ENCODE data around the gene CREBBP. TPM values are rescaled to one million over a fixed set of nuclear protein-coding genes. Genes with fewer than 3 reads are reported as not detected.

The CREBBP gene
- total and polyA plus RNA-seq, 2 donors (not counting 1 experiment from before 2014, with no cell fraction given), result 6.1 to 22.6 TPM

GRCh38 chr16:3726021-3726687 is 154.4 kb downstream of the CREBBP start:
- Histone ChIP-seq H3K79me2 (ENCODE audit: control insufficient read depth, insufficient read depth, low read length) (no peaks in the 10 kb centered on the region), H3K4me1 (ENCODE audit: control insufficient read depth, extremely low read depth, insufficient read depth, low read length) (no peaks in the 10 kb centered on the region), H3K9me3 (ENCODE audit: control insufficient read depth, insufficient read depth, low read depth, low read length) (no peaks in the 10 kb centered on the region), H3K4me2 (ENCODE audit: extremely low read depth, insufficient read depth, low read length) (no peak overlapping the region), H3K36me3 (ENCODE audit: control insufficient read depth, insufficient read depth, low read length) (peaks cover 23% of the 10 kb centered on the region), H3K4me3 (replicated peaks in 1 of 4; ENCODE audit: control extremely low read depth in 1 of 4, insufficient read depth in 1 of 4, low read depth in 3 of 4, low read length in 4 of 4) (no peak overlapping the region), H3K9ac (ENCODE audit: insufficient read depth, low read length) (no peak overlapping the region), H2AFZ (ENCODE audit: low read length) (no peak overlapping the region), H4K20me1 (ENCODE audit: control insufficient read depth, extremely low read depth, insufficient read depth, low read length) (peaks cover 2% of the 10 kb centered on the region), H3K27me3 (ENCODE audit: control insufficient read depth, insufficient read depth, low read length) (no peaks in the 10 kb centered on the region), H3K27ac (ENCODE audit: insufficient read depth, low read length) (no peak overlapping the region)
- DNase-seq (ENCODE audit: low read depth in 2 of 2), result no peak
- TF ChIP-seq EZH2 (IDR thresholded peaks at IDR 0.05; ENCODE audit: low read length, missing control alignments), result no peak
- no peak for TF ChIP-seq CTCF (conservative IDR thresholded peaks at IDR 0.05 in 1 of 2, IDR thresholded peaks at IDR 0.05 in 1 of 2; ENCODE audit: low read depth in 1 of 2, low read length in 2 of 2)

GRCh38 chr16:3725276-3725675 is 155.2 kb downstream of the CREBBP start:
- no peak for DNase-seq (ENCODE audit: low read depth in 2 of 2)
- no peak overlapping the region for H3K4me3 ChIP-seq (replicated peaks in 1 of 4; ENCODE audit: control extremely low read depth in 1 of 4, insufficient read depth in 1 of 4, low read depth in 3 of 4, low read length in 4 of 4)
- H3K27ac ChIP-seq (ENCODE audit: insufficient read depth, low read length), result no peak overlapping the region
- no peaks in the 10 kb centered on the region for H3K27me3 ChIP-seq (ENCODE audit: control insufficient read depth, insufficient read depth, low read length)
- no peaks in the 10 kb centered on the region for H3K9me3 ChIP-seq (ENCODE audit: control insufficient read depth, insufficient read depth, low read depth, low read length)
- no peak overlapping the region for H2AFZ ChIP-seq (ENCODE audit: low read length)
- H3K4me2 ChIP-seq (ENCODE audit: extremely low read depth, insufficient read depth, low read length), result no peak overlapping the region
- H3K79me2 ChIP-seq (ENCODE audit: control insufficient read depth, insufficient read depth, low read length), result no peaks in the 10 kb centered on the region
- H3K4me1 ChIP-seq (ENCODE audit: control insufficient read depth, extremely low read depth, insufficient read depth, low read length), result no peaks in the 10 kb centered on the region
- H3K9ac ChIP-seq (ENCODE audit: insufficient read depth, low read length), result no peak overlapping the region
- H4K20me1 ChIP-seq (ENCODE audit: control insufficient read depth, extremely low read depth, insufficient read depth, low read length), result peaks cover 2% of the 10 kb centered on the region
- peaks cover 16% of the 10 kb centered on the region for H3K36me3 ChIP-seq (ENCODE audit: control insufficient read depth, insufficient read depth, low read length)
- TF ChIP-seq EZH2 (IDR thresholded peaks at IDR 0.05; ENCODE audit: low read length, missing control alignments), result no peak
- TF ChIP-seq CTCF (conservative IDR thresholded peaks at IDR 0.05 in 1 of 2, IDR thresholded peaks at IDR 0.05 in 1 of 2; ENCODE audit: low read depth in 1 of 2, low read length in 2 of 2), result no peak

- no peak overlapping the region for H3K4me3 ChIP-seq (replicated peaks in 1 of 4; ENCODE audit: control extremely low read depth in 1 of 4, insufficient read depth in 1 of 4, low read depth in 3 of 4, low read length in 4 of 4)
- no peak overlapping the region for H3K27ac ChIP-seq (ENCODE audit: insufficient read depth, low read length)
- H3K36me3 ChIP-seq (ENCODE audit: control insufficient read depth, insufficient read depth, low read length), result peaks cover under 1% of the 10 kb centered on the region
- H4K20me1 ChIP-seq (ENCODE audit: control insufficient read depth, extremely low read depth, insufficient read depth, low read length), result peaks cover 2% of the 10 kb centered on the region
- H3K4me2 ChIP-seq (ENCODE audit: extremely low read depth, insufficient read depth, low read length), result no peak overlapping the region
- H3K9ac ChIP-seq (ENCODE audit: insufficient read depth, low read length), result no peak overlapping the region
- DNase-seq (ENCODE audit: low read depth in 2 of 2), result no peak
- TF ChIP-seq EZH2 (IDR thresholded peaks at IDR 0.05; ENCODE audit: low read length, missing control alignments) (no peak), CTCF (conservative IDR thresholded peaks at IDR 0.05 in 1 of 2, IDR thresholded peaks at IDR 0.05 in 1 of 2; ENCODE audit: low read depth in 1 of 2, low read length in 2 of 2) (no peak)
- H2AFZ ChIP-seq (ENCODE audit: low read length), result no peak overlapping the region
- no peaks in the 10 kb centered on the region for H3K27me3 ChIP-seq (ENCODE audit: control insufficient read depth, insufficient read depth, low read length)
- no peaks in the 10 kb centered on the region for H3K9me3 ChIP-seq (ENCODE audit: control insufficient read depth, insufficient read depth, low read depth, low read length)
- H3K79me2 ChIP-seq (ENCODE audit: control insufficient read depth, insufficient read depth, low read length), result no peaks in the 10 kb centered on the region
- peaks cover 4% of the 10 kb centered on the region for H3K4me1 ChIP-seq (ENCODE audit: control insufficient read depth, extremely low read depth, insufficient read depth, low read length)
These were observed 158.0 kb downstream of the CREBBP start for GRCh38 chr16:3722508-3722907.
